ENCODE results near the gene SLC12A7. TPM values are rescaled to one million over a fixed set of nuclear protein-coding genes. Genes with fewer than 3 reads are reported as not detected.

The SLC12A7 gene
- total RNA-seq, 5 donors from 2014 or later (not counting 1 experiment from before 2014, with no cell fraction given) = 33.7 to 97.4 (median 41.2) TPM

DNA sequence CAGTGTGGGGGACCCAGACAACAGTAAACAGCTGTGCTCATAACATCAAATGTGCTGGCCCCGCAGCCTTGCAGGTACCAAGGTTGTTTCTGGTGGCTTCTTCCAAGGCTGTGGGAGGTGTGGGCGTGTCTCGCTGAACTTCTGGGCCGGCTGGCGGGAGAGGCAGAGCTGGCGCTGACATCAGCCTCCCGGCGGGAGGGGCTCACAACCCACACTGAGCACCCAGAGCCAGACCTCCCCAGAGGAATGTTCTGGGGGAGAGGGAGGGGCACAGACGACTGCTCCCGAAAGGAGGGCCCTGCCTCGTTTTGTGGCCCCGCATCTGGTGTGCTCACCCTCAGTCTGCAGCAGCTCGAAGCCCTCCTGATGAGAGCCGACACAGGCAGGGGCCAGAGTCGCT is 6.9 kb upstream of the SLC12A7 start:
- ATAC-seq (replicated peaks in 1 of 4) (peak in 2 of 4 experiments; percentile 26 to 37), DNase-seq (no peak)
- H3K4me1 Mint-ChIP-seq = peaks cover 0 to 8% (median 5%) of the 10 kb centered on the region in 3 donors
- Histone ChIP-seq H3K4me1 (ENCODE audit: control insufficient read depth in 1 of 2, extremely low read depth in 1 of 2, insufficient read depth in 2 of 2, low read length in 2 of 2) (no peaks in the 10 kb centered on the region), H3K27ac (ENCODE audit: low read length) (no peak overlapping the region), H3K27me3 (replicated peaks in 1 of 2; ENCODE audit: control insufficient read depth in 2 of 2, extremely low read depth in 1 of 2, insufficient read depth in 2 of 2, low read length in 1 of 2) (peaks cover 0 to 19% of the 10 kb centered on the region in 2 experiments), H3K36me3 (ENCODE audit: control insufficient read depth in 2 of 2, extremely low read depth in 1 of 2, insufficient read depth in 1 of 2, low read length in 1 of 2) (no peaks in the 10 kb centered on the region), H3K4me3 (ENCODE audit: control insufficient read depth in 1 of 2, extremely low read depth in 1 of 2, low read length in 1 of 2) (no peak overlapping the region), H3K9me3 (no peaks in the 10 kb centered on the region)
- no peaks in the 10 kb centered on the region for H3K36me3 Mint-ChIP-seq
- H3K4me3 Mint-ChIP-seq = no peak overlapping the region
- H3K27me3 Mint-ChIP-seq = no peaks in the 10 kb centered on the region
- WGBS (ENCODE audit: insufficient coverage) = 51% methylated on average over 8 of the region's 15 CpGs
- no peaks in the 10 kb centered on the region for H3K9me3 Mint-ChIP-seq
- ChIA-PET CTCF (interaction anchor here in 1 of 2 donors (0.7 kb wide), 1 partner anchor 828 kb away, joined by 3 read pairs; no protein-coding TSS in a partner anchor), POLR2A (no interaction called here)
- no peak overlapping the region for H3K27ac Mint-ChIP-seq

- Mint-ChIP-seq H3K4me3 (no peak overlapping the region), H3K27me3 (no peaks in the 10 kb centered on the region), H3K4me1 (peaks cover 0 to 8% (median 5%) of the 10 kb centered on the region in 3 donors), H3K27ac (no peak overlapping the region), H3K9me3 (no peaks in the 10 kb centered on the region), H3K36me3 (no peaks in the 10 kb centered on the region)
- DNase-seq = no peak
- Histone ChIP-seq H3K9me3 (no peaks in the 10 kb centered on the region), H3K27ac (ENCODE audit: low read length) (no peak overlapping the region), H3K4me3 (ENCODE audit: control insufficient read depth in 1 of 2, extremely low read depth in 1 of 2, low read length in 1 of 2) (no peak overlapping the region), H3K27me3 (replicated peaks in 1 of 2; ENCODE audit: control insufficient read depth in 2 of 2, extremely low read depth in 1 of 2, insufficient read depth in 2 of 2, low read length in 1 of 2) (peaks cover 0 to 19% of the 10 kb centered on the region in 2 experiments), H3K36me3 (ENCODE audit: control insufficient read depth in 2 of 2, extremely low read depth in 1 of 2, insufficient read depth in 1 of 2, low read length in 1 of 2) (no peaks in the 10 kb centered on the region), H3K4me1 (ENCODE audit: control insufficient read depth in 1 of 2, extremely low read depth in 1 of 2, insufficient read depth in 2 of 2, low read length in 2 of 2) (no peaks in the 10 kb centered on the region)
- CTCF ChIA-PET = no interaction called here
- whole genome bisulfite sequencing (ENCODE audit: insufficient coverage) = 57% methylated on average over 14 of the region's 16 CpGs
- ATAC-seq (replicated peaks in 1 of 4) = no peak
- POLR2A ChIA-PET = no interaction called here
Measured at GRCh38 chr5:1118231-1118698, 6.4 kb upstream of the SLC12A7 start.

GRCh38 chr5:1116977-1117376 is 5.1 kb upstream of the SLC12A7 start:
- ChIA-PET CTCF (no interaction called here), POLR2A (no interaction called here)
- no peaks in the 10 kb centered on the region for H3K36me3 ChIP-seq (ENCODE audit: control insufficient read depth in 2 of 2, extremely low read depth in 1 of 2, insufficient read depth in 1 of 2, low read length in 1 of 2)
- peaks cover 0 to 8% (median 5%) of the 10 kb centered on the region in 3 donors for H3K4me1 Mint-ChIP-seq
- H3K4me1 ChIP-seq (ENCODE audit: control insufficient read depth in 1 of 2, extremely low read depth in 1 of 2, insufficient read depth in 2 of 2, low read length in 2 of 2) = no peaks in the 10 kb centered on the region
- no peaks in the 10 kb centered on the region for H3K27me3 Mint-ChIP-seq
- peaks cover 0 to 22% of the 10 kb centered on the region in 2 experiments for H3K27me3 ChIP-seq (replicated peaks in 1 of 2; ENCODE audit: control insufficient read depth in 2 of 2, extremely low read depth in 1 of 2, insufficient read depth in 2 of 2, low read length in 1 of 2)
- no peak overlapping the region for H3K27ac ChIP-seq (ENCODE audit: low read length)
- 90% methylated on average over 15 of the region's 15 CpGs for WGBS (ENCODE audit: insufficient coverage)
- H3K9me3 Mint-ChIP-seq = no peaks in the 10 kb centered on the region
- no peak for DNase-seq
- H3K36me3 Mint-ChIP-seq = no peaks in the 10 kb centered on the region
- no peak overlapping the region for H3K27ac Mint-ChIP-seq
- ATAC-seq (replicated peaks in 1 of 4) = no peak
- H3K9me3 ChIP-seq = no peaks in the 10 kb centered on the region
- no peak overlapping the region for H3K4me3 Mint-ChIP-seq
- H3K4me3 ChIP-seq (ENCODE audit: control insufficient read depth in 1 of 2, extremely low read depth in 1 of 2, low read length in 1 of 2) = no peak overlapping the region

GRCh38 chr5:1116109-1116740 is 4.4 kb upstream of the SLC12A7 start:
- ChIA-PET CTCF (no interaction called here), POLR2A (no interaction called here)
- Histone ChIP-seq H3K4me1 (ENCODE audit: control insufficient read depth in 1 of 2, extremely low read depth in 1 of 2, insufficient read depth in 2 of 2, low read length in 2 of 2) (peaks cover 0 to 3% of the 10 kb centered on the region in 2 experiments), H3K27ac (ENCODE audit: low read length) (no peak overlapping the region), H3K9me3 (no peaks in the 10 kb centered on the region), H3K4me3 (ENCODE audit: control insufficient read depth in 1 of 2, extremely low read depth in 1 of 2, low read length in 1 of 2) (no peak overlapping the region), H3K27me3 (replicated peaks in 1 of 2; ENCODE audit: control insufficient read depth in 2 of 2, extremely low read depth in 1 of 2, insufficient read depth in 2 of 2, low read length in 1 of 2) (peaks cover 0 to 21% of the 10 kb centered on the region in 2 experiments), H3K36me3 (ENCODE audit: control insufficient read depth in 2 of 2, extremely low read depth in 1 of 2, insufficient read depth in 1 of 2, low read length in 1 of 2) (no peaks in the 10 kb centered on the region)
- no peaks in the 10 kb centered on the region for H3K36me3 Mint-ChIP-seq
- H3K4me1 Mint-ChIP-seq = peaks cover 0 to 8% (median 5%) of the 10 kb centered on the region in 3 donors
- DNase-seq (no peak), ATAC-seq (replicated peaks in 1 of 4) (no peak)
- no peak overlapping the region for H3K4me3 Mint-ChIP-seq
- H3K27me3 Mint-ChIP-seq = no peaks in the 10 kb centered on the region
- H3K9me3 Mint-ChIP-seq = no peaks in the 10 kb centered on the region
- WGBS (ENCODE audit: insufficient coverage) = 92% methylated on average over 16 of the region's 19 CpGs
- no peak overlapping the region for H3K27ac Mint-ChIP-seq

DNA sequence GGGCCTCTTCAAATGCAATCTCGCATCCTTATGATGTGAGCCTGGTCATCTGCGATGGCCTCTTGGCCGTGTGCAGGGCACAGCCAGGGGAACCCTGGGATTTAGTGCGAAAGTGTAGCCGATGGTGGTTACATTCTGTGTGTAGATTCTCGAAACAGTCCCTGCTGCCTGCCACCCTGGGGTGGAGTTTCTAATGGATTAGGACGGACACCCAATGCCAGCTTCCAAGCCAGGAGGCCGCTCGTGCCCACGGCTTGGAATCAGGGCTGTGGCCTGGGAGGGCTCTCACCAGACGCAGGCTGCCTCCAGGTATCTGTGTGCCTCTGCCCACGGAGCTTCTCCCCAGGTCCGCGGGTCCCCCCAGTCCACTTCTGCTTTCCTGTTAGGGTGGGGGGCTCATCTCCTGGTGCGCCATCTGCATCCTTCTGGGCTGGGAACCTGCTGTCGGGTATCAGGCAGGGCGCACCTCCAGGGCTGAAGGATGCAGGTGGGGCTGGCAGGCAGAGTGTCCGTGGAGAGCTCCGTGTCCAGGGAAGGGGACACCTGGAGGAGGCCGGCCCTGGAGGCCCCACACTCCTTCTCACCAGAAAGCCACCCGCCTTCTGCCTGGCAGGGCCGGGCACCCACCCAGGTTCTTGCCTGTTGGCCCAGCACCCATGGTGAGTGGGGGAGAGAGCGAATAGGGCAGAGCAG is 3.4 kb upstream of the SLC12A7 start:
- Mint-ChIP-seq H3K4me3 (no peak overlapping the region), H3K4me1 (peaks cover 7 to 10% (median 10%) of the 10 kb centered on the region in 3 donors), H3K36me3 (no peaks in the 10 kb centered on the region), H3K27me3 (no peaks in the 10 kb centered on the region), H3K27ac (no peak overlapping the region), H3K9me3 (no peaks in the 10 kb centered on the region)
- ATAC-seq (replicated peaks in 1 of 4) (no peak), DNase-seq (no peak)
- WGBS (ENCODE audit: insufficient coverage) = 94% methylated on average over 12 of the region's 23 CpGs
- Histone ChIP-seq H3K9me3 (no peaks in the 10 kb centered on the region), H3K27ac (ENCODE audit: low read length) (no peak overlapping the region), H3K4me1 (ENCODE audit: control insufficient read depth in 1 of 2, extremely low read depth in 1 of 2, insufficient read depth in 2 of 2, low read length in 2 of 2) (peaks cover 0 to 12% of the 10 kb centered on the region in 2 experiments), H3K27me3 (replicated peaks in 1 of 2; ENCODE audit: control insufficient read depth in 2 of 2, extremely low read depth in 1 of 2, insufficient read depth in 2 of 2, low read length in 1 of 2) (peaks cover 0 to 21% of the 10 kb centered on the region in 2 experiments), H3K4me3 (ENCODE audit: control insufficient read depth in 1 of 2, extremely low read depth in 1 of 2, low read length in 1 of 2) (no peak overlapping the region), H3K36me3 (ENCODE audit: control insufficient read depth in 2 of 2, extremely low read depth in 1 of 2, insufficient read depth in 1 of 2, low read length in 1 of 2) (no peaks in the 10 kb centered on the region)
- ChIA-PET CTCF (no interaction called here), POLR2A (no interaction called here)

GRCh38 chr5:1113805-1114586 is 2.1 kb upstream of the SLC12A7 start:
- Histone ChIP-seq H3K27me3 (replicated peaks in 1 of 2; ENCODE audit: control insufficient read depth in 2 of 2, extremely low read depth in 1 of 2, insufficient read depth in 2 of 2, low read length in 1 of 2) (peaks cover 0 to 18% of the 10 kb centered on the region in 2 experiments), H3K9me3 (no peaks in the 10 kb centered on the region), H3K27ac (ENCODE audit: low read length) (no peak overlapping the region), H3K4me1 (ENCODE audit: control insufficient read depth in 1 of 2, extremely low read depth in 1 of 2, insufficient read depth in 2 of 2, low read length in 2 of 2) (peaks cover 0 to 22% of the 10 kb centered on the region in 2 experiments), H3K36me3 (ENCODE audit: control insufficient read depth in 2 of 2, extremely low read depth in 1 of 2, insufficient read depth in 1 of 2, low read length in 1 of 2) (no peaks in the 10 kb centered on the region), H3K4me3 (ENCODE audit: control insufficient read depth in 1 of 2, extremely low read depth in 1 of 2, low read length in 1 of 2) (no peak overlapping the region)
- no peak for ATAC-seq (replicated peaks in 1 of 4)
- Mint-ChIP-seq H3K9me3 (no peaks in the 10 kb centered on the region), H3K4me3 (peak overlapping the region in 2 of 3 donors; percentile 43 to 65), H3K36me3 (no peaks in the 10 kb centered on the region), H3K27ac (no peak overlapping the region), H3K4me1 (peaks cover 18 to 23% (median 19%) of the 10 kb centered on the region in 3 donors), H3K27me3 (no peaks in the 10 kb centered on the region)
- no peak for DNase-seq
- CTCF ChIA-PET = no interaction called here
- WGBS (ENCODE audit: insufficient coverage) = 74% methylated on average over 9 of the region's 19 CpGs
- POLR2A ChIA-PET = interaction anchor here in 1 of 2 donors (0.6 kb wide), 1 partner anchor 260 kb away, joined by 3 read pairs; no protein-coding TSS in a partner anchor
